HCT116 (cell line): ENCODE results near the gene COL23A1. TPM values are rescaled to one million over a fixed set of nuclear protein-coding genes. Genes with fewer than 3 reads are reported as not detected.

Experiments used
- ATAC-seq: fragments of 200-7000 bp; cut with Tn5 transposase; 2 replicates; pipeline ENCODE4 v1.9.1; 2020; ENCODE audit warnings: mild to moderate bottlenecking, moderate library complexity
- BruUV-seq: library from RNA; stranded (reverse); fragments of 400-500 nt; replicated peaks from 2 replicates; lab custom pipeline; 2021; lab: Mats Ljungman, UMichigan
- CTCF ChIA-PET: fragments of 300-600 bp; sonication (Branson Sonifier 250); formaldehyde crosslinking; loops from one replicate; lab custom pipeline; 2021; ENCODE audit warnings: antibody characterized with exemption; lab: Charles Lee
- POLR2A ChIA-PET: fragments of 300-600, 350-600 bp; sonication (Branson Sonifier 250); formaldehyde crosslinking; loops from one replicate; lab custom pipeline; 2021; ENCODE audit warnings: antibody characterized with exemption; lab: Charles Lee
- RAD21 ChIA-PET, 2 experiments: fragments of 300-600 bp; sonication (Branson Sonifier 250); formaldehyde crosslinking; loops; one replicate each; lab custom pipeline; 2023; ENCODE audit warnings: low total read pairs in 2 of 2; ENCODE audit not compliant: uncharacterized antibody in 2 of 2, unreplicated experiment in 2 of 2, low non-redundant PET in 1 of 2; lab: Charles Lee
- DNase-seq: peaks from one replicate; pipeline ENCODE4 v3.0.0-alpha.2; 2010; ENCODE audit warnings: low read depth, low spot score
- H2AFZ ChIP-seq: fragments of 200-600 bp; shearing (Covaris generic), sonication (generic); 2 replicates; pipeline ENCODE4 v1.6.1; 2017; ENCODE audit warnings: low read depth, mixed run types, mixed read lengths, antibody characterized with exemption, low read length; ENCODE audit not compliant: poor library complexity, severe bottlenecking
- H3K27ac ChIP-seq: 2 replicates; pipeline ENCODE4 v1.5.1; 2012; ENCODE audit warnings: low read depth, low read length
- H3K27me3 ChIP-seq: fragments of 200-600 bp; sonication (generic); 2 replicates; pipeline ENCODE4 v1.6.1; 2016; ENCODE audit warnings: mixed run types, low read length, mixed read lengths; ENCODE audit not compliant: insufficient read depth
- H3K36me3 ChIP-seq, 2 experiments: fragments of 200-500 bp in 1 of 2; fragments of 200-600 bp in 1 of 2; sonication (Bioruptor generic) in 1 of 2; sonication (generic) in 1 of 2; 2 replicates each; pipeline versions ENCODE4 v1.5.1 to v1.6.1; 2014 to 2016; ENCODE audit warnings: low read length in 2 of 2, inconsistent platforms in 1 of 2, mixed read lengths in 1 of 2, mixed run types in 1 of 2; ENCODE audit not compliant: insufficient read depth in 2 of 2, control insufficient read depth in 1 of 2
- H3K4me1 ChIP-seq, 2 experiments: fragments of 200-600 bp in 1 of 2; sonication (generic) in 1 of 2; 2 replicates each; pipeline versions ENCODE4 v1.5.1 to v1.6.1; 2012 to 2017; ENCODE audit warnings: low read length in 2 of 2, inconsistent platforms in 1 of 2, mild to moderate bottlenecking in 1 of 2, mixed read lengths in 1 of 2, mixed run types in 1 of 2, moderate library complexity in 1 of 2; ENCODE audit not compliant: insufficient read depth in 2 of 2, control insufficient read depth in 1 of 2
- H3K4me2 ChIP-seq: fragments of 200-600 bp; sonication (generic); 2 replicates; pipeline ENCODE4 v1.6.1; 2017; ENCODE audit warnings: mixed run types, low read length, mixed read lengths
- H3K4me3 ChIP-seq, 2 experiments: fragments of 200-600 bp in 1 of 2; sonication (generic) in 1 of 2; replicated peaks in 1 of 2; 2 replicates each; pipeline ENCODE4 v1.5.1; 2011 to 2016; ENCODE audit warnings: low read length in 2 of 2, control low read depth in 1 of 2, low read depth in 1 of 2, mild to moderate bottlenecking in 1 of 2, mixed read lengths in 1 of 2, mixed run types in 1 of 2
- H3K79me2 ChIP-seq: fragments of 200-600 bp; sonication (generic); 2 replicates; pipeline ENCODE4 v1.6.1; 2017; ENCODE audit warnings: mild to moderate bottlenecking, mixed run types, low read length, moderate library complexity, mixed read lengths; ENCODE audit not compliant: insufficient read depth
- H3K9ac ChIP-seq: fragments of 200-600 bp; sonication (generic); 2 replicates; pipeline ENCODE4 v1.6.1; 2016; ENCODE audit warnings: low read length, mixed read lengths
- H3K9me2 ChIP-seq: fragments of 200-600 bp; sonication (generic), shearing (Covaris generic); 2 replicates; pipeline ENCODE4 v1.6.1; 2017; ENCODE audit warnings: mixed run types, mild to moderate bottlenecking, moderate library complexity; ENCODE audit not compliant: insufficient read depth
- H3K9me3 ChIP-seq, 2 experiments: fragments of 200-500 bp in 1 of 2; fragments of 200-600 bp in 1 of 2; sonication (Bioruptor generic) in 1 of 2; sonication (generic) in 1 of 2; 2 replicates each; pipeline ENCODE4 v1.6.1; 2014 to 2017; ENCODE audit warnings: low read length in 2 of 2, mixed read lengths in 2 of 2, inconsistent platforms in 1 of 2, low read depth in 1 of 2, mild to moderate bottlenecking in 1 of 2, mixed run types in 1 of 2, moderate library complexity in 1 of 2; ENCODE audit not compliant: control insufficient read depth in 1 of 2, insufficient read depth in 1 of 2
- H4K20me1 ChIP-seq: fragments of 200-600 bp; sonication (generic), shearing (Covaris generic); 2 replicates; pipeline ENCODE4 v1.6.1; 2017; ENCODE audit warnings: mixed run types, mild to moderate bottlenecking, moderate library complexity; ENCODE audit not compliant: insufficient read depth
- ELF1 ChIP-seq: IDR thresholded peaks from 2 replicates; pipeline ENCODE4 v1.6.1; 2012; ENCODE audit warnings: low read depth, borderline replicate concordance
- EZH2 ChIP-seq: fragments of 200-600 bp; sonication (generic); IDR thresholded peaks from 2 replicates; pipeline ENCODE4 v1.6.1; 2017; ENCODE audit warnings: antibody characterized with exemption, mixed run types
- EZH2phosphoT487 ChIP-seq: fragments of 200-600 bp; IDR thresholded peaks from 2 replicates; pipeline ENCODE4 v1.6.1; 2018; ENCODE audit warnings: antibody characterized with exemption, borderline replicate concordance
- POLR2AphosphoS5 ChIP-seq: IDR thresholded peaks from 2 replicates; pipeline ENCODE4 v1.6.1; 2011; ENCODE audit warnings: mild to moderate bottlenecking, low read depth, low read length, moderate library complexity
- REST ChIP-seq: IDR thresholded peaks from 2 replicates; pipeline ENCODE4 v1.6.1; 2012; ENCODE audit warnings: low read depth
- TCF7L2 ChIP-seq: IDR thresholded peaks from 2 replicates; pipeline ENCODE4 v1.7.0; 2011; ENCODE audit warnings: borderline replicate concordance, inconsistent platforms; ENCODE audit not compliant: insufficient read depth, insufficient read length; ENCODE audit errors: extremely low read depth
- ZNF274 ChIP-seq: fragments of 200-500 bp; sonication (Bioruptor generic); IDR thresholded peaks from 2 replicates; pipeline ENCODE4 v1.6.1; 2014; ENCODE audit warnings: mild to moderate bottlenecking, low read depth, low read length, inconsistent platforms
- intact Hi-C: fragments of 100-400 bp; cut with micrococcal nuclease; formaldehyde crosslinking; loops from 2 replicates; pipeline ENCODE4 v1.10.0; 2022
- total RNA-seq: library from RNA; stranded (reverse); gene quantifications from one replicate; pipeline ENCODE4 v1.2.1, GENCODE V29; 2021; ENCODE audit not compliant: unreplicated experiment
- TF ChIP-seq, protein P1 (sequence below): IDR thresholded peaks from 2 replicates; pipeline ENCODE4 v1.6.1; 2012

Gene COL23A1
- total RNA-seq, 1 experiment from 2014 or later: not detected

- Histone ChIP-seq H3K4me3 (no peak overlapping the region), H3K79me2 (no peaks in the 10 kb centered on the region), H4K20me1 (no peaks in the 10 kb centered on the region), H2AFZ (no peak overlapping the region), H3K9me3 (no peaks in the 10 kb centered on the region), H3K9ac (no peak overlapping the region), H3K27ac (no peak overlapping the region), H3K36me3 (no peaks in the 10 kb centered on the region), H3K9me2 (no peaks in the 10 kb centered on the region), H3K4me1 (no peaks in the 10 kb centered on the region), H3K27me3 (no peaks in the 10 kb centered on the region), H3K4me2 (no peak overlapping the region)
- RAD21 ChIA-PET: no interaction called here
- BruUV-seq: no TSS peak
- intact Hi-C loops: no loop called here
- TF ChIP-seq ELF1 (no peak), EZH2 (no peak), POLR2AphosphoS5 (no peak), REST (no peak), ZNF274 (no peak), EZH2phosphoT487 (no peak), TCF7L2 (no peak)
- TF ChIP-seq, protein P1, sequence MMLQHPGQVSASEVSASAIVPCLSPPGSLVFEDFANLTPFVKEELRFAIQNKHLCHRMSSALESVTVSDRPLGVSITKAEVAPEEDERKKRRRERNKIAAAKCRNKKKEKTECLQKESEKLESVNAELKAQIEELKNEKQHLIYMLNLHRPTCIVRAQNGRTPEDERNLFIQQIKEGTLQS: no peak
- no peak for DNase-seq
- POLR2A ChIA-PET: no interaction called here
- no peak for ATAC-seq
- CTCF ChIA-PET: no interaction called here
Observed at GRCh38 chr5:178532236-178532635, 58.0 kb downstream of the COL23A1 start.
